Upper lobe of left lung (tissue), 4 donors: Measurements from ENCODE around the gene PLG.
"Not testable (repeated sequence)": the region's sequence is repeated elsewhere in the genome, so short reads cannot be mapped to it uniquely, and the experiment has no call there.

Experiments used
- EP300 ChIP-seq, 4 donors: sonication (generic); formaldehyde crosslinking; IDR thresholded peaks; one replicate each; pipeline ENCODE4 v1.5.1; 2017; ENCODE audit warnings: antibody characterized with exemption in 4 of 4, control low read depth in 2 of 4
- POLR2A ChIP-seq, 4 donors: fragments of 450-650 bp; IDR thresholded peaks; one replicate each; pipeline ENCODE4 v1.5.1; 2016 to 2017; ENCODE audit warnings: antibody characterized with exemption in 4 of 4, mild to moderate bottlenecking in 2 of 4
- POLR2AphosphoS5 ChIP-seq, 2 donors: sonication (generic); formaldehyde crosslinking; IDR thresholded peaks; one replicate each; pipeline ENCODE4 v1.5.1; 2017; ENCODE audit warnings: antibody characterized with exemption in 2 of 2
- TF ChIP-seq, protein P1 (sequence below), 6 experiments: fragments of 450-650 bp in 4 of 6; fragments of 200-600 bp in 2 of 6; sonication (generic) in 2 of 6; IDR thresholded peaks; one replicate each; pipeline ENCODE4 v1.5.1; 2016 to 2019; ENCODE audit warnings: antibody characterized with exemption in 6 of 6

DNA sequence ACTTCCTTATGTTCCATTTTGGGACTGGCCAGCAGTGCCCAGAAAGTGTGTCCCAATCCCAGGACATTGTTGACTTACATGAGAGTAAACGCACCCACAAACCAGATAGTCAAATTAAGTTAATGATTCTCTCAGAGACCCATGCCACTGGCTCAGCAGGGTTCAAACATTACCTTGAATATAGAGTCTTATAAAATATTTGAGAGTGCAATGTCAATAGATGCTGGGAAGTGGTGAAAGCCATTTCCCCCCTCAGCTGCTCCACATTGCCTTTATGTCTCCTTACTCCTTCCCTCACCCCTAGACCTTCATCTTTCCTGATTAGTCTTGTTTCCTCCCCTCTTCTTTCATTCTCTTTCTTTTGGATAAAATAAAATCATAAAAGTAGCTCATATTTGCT, 37.8 kb upstream of the PLG start, which contains the start of gene LPA:
- not testable (repeated sequence) for TF ChIP-seq POLR2A, POLR2AphosphoS5, EP300 (IDR thresholded peaks at IDR 0.05)
- TF ChIP-seq, protein P1, sequence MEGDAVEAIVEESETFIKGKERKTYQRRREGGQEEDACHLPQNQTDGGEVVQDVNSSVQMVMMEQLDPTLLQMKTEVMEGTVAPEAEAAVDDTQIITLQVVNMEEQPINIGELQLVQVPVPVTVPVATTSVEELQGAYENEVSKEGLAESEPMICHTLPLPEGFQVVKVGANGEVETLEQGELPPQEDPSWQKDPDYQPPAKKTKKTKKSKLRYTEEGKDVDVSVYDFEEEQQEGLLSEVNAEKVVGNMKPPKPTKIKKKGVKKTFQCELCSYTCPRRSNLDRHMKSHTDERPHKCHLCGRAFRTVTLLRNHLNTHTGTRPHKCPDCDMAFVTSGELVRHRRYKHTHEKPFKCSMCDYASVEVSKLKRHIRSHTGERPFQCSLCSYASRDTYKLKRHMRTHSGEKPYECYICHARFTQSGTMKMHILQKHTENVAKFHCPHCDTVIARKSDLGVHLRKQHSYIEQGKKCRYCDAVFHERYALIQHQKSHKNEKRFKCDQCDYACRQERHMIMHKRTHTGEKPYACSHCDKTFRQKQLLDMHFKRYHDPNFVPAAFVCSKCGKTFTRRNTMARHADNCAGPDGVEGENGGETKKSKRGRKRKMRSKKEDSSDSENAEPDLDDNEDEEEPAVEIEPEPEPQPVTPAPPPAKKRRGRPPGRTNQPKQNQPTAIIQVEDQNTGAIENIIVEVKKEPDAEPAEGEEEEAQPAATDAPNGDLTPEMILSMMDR (IDR thresholded peaks at IDR 0.05), result not testable (repeated sequence)
